ENCODE data around the gene ZNF423. TPM values are rescaled to one million over a fixed set of nuclear protein-coding genes. Genes with fewer than 3 reads are reported as not detected.

Gene ZNF423
- total and polyA plus RNA-seq, 3 experiments from 2014 or later: not detected

GRCh38 chr16:49452578-49452977, 403.3 kb downstream of the ZNF423 start:
- H3K4me3 Mint-ChIP-seq: no peak overlapping the region

GRCh38 chr16:49452108-49452507, 403.8 kb downstream of the ZNF423 start:
- no peak overlapping the region for H3K27ac ChIP-seq (ENCODE audit: low read depth, low read length)
- no peaks in the 10 kb centered on the region for H3K4me1 ChIP-seq (ENCODE audit: insufficient read depth, low read length)
- ChIA-PET POLR2A (no interaction called here), CTCF (no interaction called here)
- Mint-ChIP-seq H3K9me3 (no peaks in the 10 kb centered on the region), H3K36me3 (no peaks in the 10 kb centered on the region), H3K27ac (no peak overlapping the region), H3K4me3 (no peak overlapping the region), H3K27me3 (peaks cover 14 to 17% of the 10 kb centered on the region in 2 donors), H3K4me1 (no peaks in the 10 kb centered on the region)
- no peaks in the 10 kb centered on the region for H3K36me3 ChIP-seq (ENCODE audit: insufficient read depth, low read length)
- H3K9me3 ChIP-seq (ENCODE audit: low read length): no peaks in the 10 kb centered on the region
- DNase-seq: no peak
- H3K4me3 ChIP-seq (ENCODE audit: low read length): no peak overlapping the region
- no peaks in the 10 kb centered on the region for H3K27me3 ChIP-seq (ENCODE audit: insufficient read depth, low read length, poor library complexity, severe bottlenecking)

More at GRCh38 chr16:49452578-49452977, 403.3 kb downstream of the ZNF423 start:
- POLR2A ChIA-PET: no interaction called here
- CTCF ChIA-PET: no interaction called here
- Histone ChIP-seq H3K27me3 (ENCODE audit: insufficient read depth, low read length, poor library complexity, severe bottlenecking) (no peaks in the 10 kb centered on the region), H3K4me1 (ENCODE audit: insufficient read depth, low read length) (no peaks in the 10 kb centered on the region), H3K36me3 (ENCODE audit: insufficient read depth, low read length) (no peaks in the 10 kb centered on the region), H3K27ac (ENCODE audit: low read depth, low read length) (no peak overlapping the region), H3K9me3 (ENCODE audit: low read length) (no peaks in the 10 kb centered on the region), H3K4me3 (ENCODE audit: low read length) (no peak overlapping the region)
- Mint-ChIP-seq H3K36me3 (no peaks in the 10 kb centered on the region), H3K27ac (peak overlapping the region in 1 of 8 donors; percentile 42), H3K27me3 (peaks cover 14 to 17% of the 10 kb centered on the region in 2 donors), H3K9me3 (no peaks in the 10 kb centered on the region), H3K4me1 (no peaks in the 10 kb centered on the region)
- DNase-seq: no peak

GRCh38 chr16:49446805-49447204, 409.1 kb downstream of the ZNF423 start:
- no peak overlapping the region for H3K4me3 ChIP-seq (ENCODE audit: low read length)
- Mint-ChIP-seq H3K4me1 (peaks cover 13 to 16% (median 14%) of the 10 kb centered on the region in 3 donors), H3K36me3 (no peaks in the 10 kb centered on the region), H3K9me3 (no peaks in the 10 kb centered on the region), H3K27me3 (peaks cover 0 to 6% of the 10 kb centered on the region in 2 donors), H3K4me3 (no peak overlapping the region), H3K27ac (no peak overlapping the region)
- peaks cover 10% of the 10 kb centered on the region for H3K4me1 ChIP-seq (ENCODE audit: insufficient read depth, low read length)
- POLR2A ChIA-PET: no interaction called here
- H3K36me3 ChIP-seq (ENCODE audit: insufficient read depth, low read length): no peaks in the 10 kb centered on the region
- H3K9me3 ChIP-seq (ENCODE audit: low read length): no peaks in the 10 kb centered on the region
- no peak for DNase-seq
- CTCF ChIA-PET: no interaction called here
- no peak overlapping the region for H3K27ac ChIP-seq (ENCODE audit: low read depth, low read length)
- H3K27me3 ChIP-seq (ENCODE audit: insufficient read depth, low read length, poor library complexity, severe bottlenecking): no peaks in the 10 kb centered on the region

DNA sequence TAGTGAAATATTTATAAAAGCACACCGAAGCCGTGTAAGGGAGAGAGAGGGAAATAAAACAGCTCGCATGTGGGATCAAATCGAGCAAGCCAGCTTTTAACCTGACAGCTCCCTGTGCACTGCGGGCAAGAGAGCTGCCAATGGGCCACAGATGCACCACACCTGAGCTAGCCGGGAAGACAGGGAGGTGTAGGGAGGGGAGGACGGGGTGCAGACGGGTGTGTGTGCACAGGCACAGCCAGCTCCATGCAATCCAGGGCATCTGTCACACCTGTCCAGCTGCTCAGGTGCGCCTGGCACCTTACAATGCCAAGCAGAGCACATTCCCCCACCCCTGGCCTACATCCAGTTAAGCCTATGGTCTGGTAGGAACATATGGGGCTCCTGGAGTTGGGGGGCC, 412.3 kb downstream of the ZNF423 start:
- no peak for DNase-seq
- H3K27me3 ChIP-seq (ENCODE audit: insufficient read depth, low read length, poor library complexity, severe bottlenecking): no peaks in the 10 kb centered on the region
- H3K36me3 ChIP-seq (ENCODE audit: insufficient read depth, low read length): no peaks in the 10 kb centered on the region
- H3K4me1 ChIP-seq (ENCODE audit: insufficient read depth, low read length): peaks cover 23% of the 10 kb centered on the region
- no peaks in the 10 kb centered on the region for H3K36me3 Mint-ChIP-seq
- no peaks in the 10 kb centered on the region for H3K9me3 ChIP-seq (ENCODE audit: low read length)
- no peak overlapping the region for H3K27ac ChIP-seq (ENCODE audit: low read depth, low read length)
- H3K27me3 Mint-ChIP-seq: no peaks in the 10 kb centered on the region
- no peak overlapping the region for H3K4me3 Mint-ChIP-seq
- ChIA-PET POLR2A (no interaction called here), CTCF (no interaction called here)
- peak overlapping the region in 3 of 8 donors; percentile 8 to 42 (median 34) for H3K27ac Mint-ChIP-seq
- peaks cover 24 to 28% (median 28%) of the 10 kb centered on the region in 3 donors for H3K4me1 Mint-ChIP-seq
- H3K9me3 Mint-ChIP-seq: no peaks in the 10 kb centered on the region
- H3K4me3 ChIP-seq (ENCODE audit: low read length): no peak overlapping the region

DNA sequence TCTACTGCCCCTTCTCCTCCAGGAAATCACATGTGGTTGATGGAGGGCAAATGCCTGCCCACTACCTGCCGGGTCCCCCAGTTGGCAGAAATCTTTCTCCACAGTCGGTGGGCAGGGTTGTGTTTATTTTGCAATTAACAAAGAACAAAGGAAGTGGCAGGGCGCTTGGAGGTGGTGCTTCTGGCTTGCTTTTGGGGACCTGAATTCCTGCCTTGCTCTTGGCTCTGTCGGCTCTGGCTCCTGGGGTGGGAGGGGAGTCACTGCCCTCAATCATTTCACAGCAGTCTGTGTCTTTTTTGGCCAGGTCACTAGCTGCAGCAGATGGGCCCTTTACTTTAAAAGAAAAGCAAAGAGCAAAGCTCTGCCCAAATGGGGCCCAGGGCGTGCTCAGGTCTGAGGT, 413.1 kb downstream of the ZNF423 start:
- Histone ChIP-seq H3K27me3 (ENCODE audit: insufficient read depth, low read length, poor library complexity, severe bottlenecking) (no peaks in the 10 kb centered on the region), H3K27ac (ENCODE audit: low read depth, low read length) (no peak overlapping the region), H3K36me3 (ENCODE audit: insufficient read depth, low read length) (no peaks in the 10 kb centered on the region), H3K4me3 (ENCODE audit: low read length) (no peak overlapping the region), H3K4me1 (ENCODE audit: insufficient read depth, low read length) (peaks cover 23% of the 10 kb centered on the region), H3K9me3 (ENCODE audit: low read length) (no peaks in the 10 kb centered on the region)
- POLR2A ChIA-PET: no interaction called here
- peak overlapping the region; percentile 73 to 95 (median 88) for H3K27ac Mint-ChIP-seq
- CTCF ChIA-PET: interaction anchor here (1.4 kb wide), 1 partner anchor 25 kb away, joined by 3 read pairs; no protein-coding TSS in a partner anchor
- no peaks in the 10 kb centered on the region for H3K9me3 Mint-ChIP-seq
- H3K4me1 Mint-ChIP-seq: peaks cover 24 to 28% (median 28%) of the 10 kb centered on the region in 3 donors
- no peak for DNase-seq
- H3K4me3 Mint-ChIP-seq: peak overlapping the region in 1 of 7 donors; percentile 51
- no peaks in the 10 kb centered on the region for H3K27me3 Mint-ChIP-seq
- H3K36me3 Mint-ChIP-seq: no peaks in the 10 kb centered on the region

- Mint-ChIP-seq H3K4me3 (peak overlapping the region; percentile 36 to 79 (median 67)), H3K36me3 (no peaks in the 10 kb centered on the region), H3K27me3 (no peaks in the 10 kb centered on the region), H3K9me3 (no peaks in the 10 kb centered on the region), H3K4me1 (peaks cover 24 to 28% (median 28%) of the 10 kb centered on the region in 3 donors), H3K27ac (peak overlapping the region; percentile 73 to 95 (median 88))
- Histone ChIP-seq H3K27me3 (ENCODE audit: insufficient read depth, low read length, poor library complexity, severe bottlenecking) (no peaks in the 10 kb centered on the region), H3K4me3 (ENCODE audit: low read length) (peak overlapping the region; percentile 8), H3K9me3 (ENCODE audit: low read length) (no peaks in the 10 kb centered on the region), H3K27ac (ENCODE audit: low read depth, low read length) (no peak overlapping the region), H3K36me3 (ENCODE audit: insufficient read depth, low read length) (no peaks in the 10 kb centered on the region), H3K4me1 (ENCODE audit: insufficient read depth, low read length) (peaks cover 23% of the 10 kb centered on the region)
- CTCF ChIA-PET: interaction anchor here (1.4 kb wide), 1 partner anchor 151 kb away, joined by 5 read pairs; no protein-coding TSS in a partner anchor
- POLR2A ChIA-PET: no interaction called here
- DNase-seq: peak; percentile 32 to 80 (median 69)
Measured at GRCh38 chr16:49441366-49441780, 414.5 kb downstream of the ZNF423 start.

- Histone ChIP-seq H3K4me1 (ENCODE audit: insufficient read depth, low read length) (peaks cover 23% of the 10 kb centered on the region), H3K9me3 (ENCODE audit: low read length) (no peaks in the 10 kb centered on the region), H3K27me3 (ENCODE audit: insufficient read depth, low read length, poor library complexity, severe bottlenecking) (no peaks in the 10 kb centered on the region), H3K4me3 (ENCODE audit: low read length) (no peak overlapping the region), H3K27ac (ENCODE audit: low read depth, low read length) (no peak overlapping the region), H3K36me3 (ENCODE audit: insufficient read depth, low read length) (no peaks in the 10 kb centered on the region)
- DNase-seq: no peak
- Mint-ChIP-seq H3K4me3 (peak overlapping the region in 2 of 7 donors; percentile 36 to 79), H3K27ac (peak overlapping the region in 7 of 8 donors; percentile 60 to 90 (median 87)), H3K9me3 (no peaks in the 10 kb centered on the region), H3K4me1 (peaks cover 24 to 28% (median 28%) of the 10 kb centered on the region in 3 donors), H3K27me3 (peaks cover 0 to under 1% of the 10 kb centered on the region in 2 donors), H3K36me3 (no peaks in the 10 kb centered on the region)
- ChIA-PET CTCF (interaction anchor here (1.4 kb wide), 1 partner anchor 152 kb away, joined by 5 read pairs; no protein-coding TSS in a partner anchor), POLR2A (no interaction called here)
Measured at GRCh38 chr16:49440156-49441065, 415.5 kb downstream of the ZNF423 start.

GRCh38 chr16:49439676-49440075, 416.2 kb downstream of the ZNF423 start:
- no peaks in the 10 kb centered on the region for H3K9me3 ChIP-seq (ENCODE audit: low read length)
- Mint-ChIP-seq H3K27me3 (peaks cover 0 to 6% of the 10 kb centered on the region in 2 donors), H3K9me3 (no peaks in the 10 kb centered on the region), H3K27ac (peak overlapping the region in 1 of 8 donors; percentile 87), H3K36me3 (no peaks in the 10 kb centered on the region), H3K4me3 (no peak overlapping the region), H3K4me1 (peaks cover 24 to 28% (median 28%) of the 10 kb centered on the region in 3 donors)
- no peaks in the 10 kb centered on the region for H3K27me3 ChIP-seq (ENCODE audit: insufficient read depth, low read length, poor library complexity, severe bottlenecking)
- no peak overlapping the region for H3K4me3 ChIP-seq (ENCODE audit: low read length)
- H3K4me1 ChIP-seq (ENCODE audit: insufficient read depth, low read length): peaks cover 23% of the 10 kb centered on the region
- CTCF ChIA-PET: no interaction called here
- H3K27ac ChIP-seq (ENCODE audit: low read depth, low read length): no peak overlapping the region
- DNase-seq: no peak
- POLR2A ChIA-PET: no interaction called here
- no peaks in the 10 kb centered on the region for H3K36me3 ChIP-seq (ENCODE audit: insufficient read depth, low read length)

Data from CD8-positive, alpha-beta memory T cell (primary cell).